ENCODE data around the gene HIBCH.
"Not testable (repeated sequence)": the region's sequence is repeated elsewhere in the genome, so short reads cannot be mapped to it uniquely, and the experiment has no call there.

The HIBCH gene

DNA sequence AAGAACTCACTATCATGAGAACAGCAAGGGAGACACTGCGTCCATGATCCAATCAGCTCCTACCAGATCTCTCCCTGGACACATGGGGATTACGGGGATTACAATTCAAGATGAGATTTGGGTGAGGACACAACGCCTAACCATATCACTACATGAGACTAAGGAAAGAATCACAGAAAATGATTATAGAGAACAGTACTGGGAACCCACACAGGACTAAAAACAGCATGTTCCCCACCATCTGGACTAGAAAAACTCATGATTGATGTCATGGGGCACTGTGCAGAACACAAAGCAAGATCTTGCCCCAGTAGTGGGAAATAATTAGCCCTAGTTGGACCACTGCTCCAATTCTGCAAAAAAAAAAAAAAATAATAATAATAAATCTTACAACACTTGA, 63.5 kb downstream of the HIBCH start:
- no peak overlapping the region for H3K27ac ChIP-seq (ENCODE audit: low read depth, low read length)
- H3K4me3 ChIP-seq (ENCODE audit: low read depth in 1 of 5, low read length in 5 of 5) = no peak overlapping the region
- no peak overlapping the region for H3K9ac ChIP-seq (ENCODE audit: low read length in 5 of 5)
- H3K27me3 ChIP-seq (ENCODE audit: control insufficient read depth in 5 of 5, insufficient read depth in 4 of 5, low read length in 5 of 5) = no peaks in the 10 kb centered on the region
- H3K4me1 ChIP-seq (ENCODE audit: control insufficient read depth in 5 of 5, insufficient read depth in 5 of 5, low read length in 5 of 5) = no peaks in the 10 kb centered on the region
- H3K9me3 ChIP-seq (ENCODE audit: control insufficient read depth in 5 of 5, low read length in 5 of 5) = no peaks in the 10 kb centered on the region
- peaks cover 21 to 49% (median 42%) of the 10 kb centered on the region in 5 donors for H3K36me3 ChIP-seq (ENCODE audit: control insufficient read depth in 5 of 5, insufficient read depth in 5 of 5, low read length in 5 of 5)

GRCh38 chr2:190255676-190256075, 64.0 kb downstream of the HIBCH start:
- Histone ChIP-seq H3K9me3 (ENCODE audit: control insufficient read depth in 5 of 5, low read length in 5 of 5) (no peaks in the 10 kb centered on the region), H3K36me3 (ENCODE audit: control insufficient read depth in 5 of 5, insufficient read depth in 5 of 5, low read length in 5 of 5) (peaks cover 22 to 53% (median 42%) of the 10 kb centered on the region in 5 donors), H3K27me3 (ENCODE audit: control insufficient read depth in 5 of 5, insufficient read depth in 4 of 5, low read length in 5 of 5) (no peaks in the 10 kb centered on the region), H3K9ac (ENCODE audit: low read length in 5 of 5) (no peak overlapping the region), H3K4me1 (ENCODE audit: control insufficient read depth in 5 of 5, insufficient read depth in 5 of 5, low read length in 5 of 5) (peaks cover 0 to under 1% (median 0%) of the 10 kb centered on the region in 5 donors), H3K27ac (ENCODE audit: low read depth, low read length) (no peak overlapping the region), H3K4me3 (ENCODE audit: low read depth in 1 of 5, low read length in 5 of 5) (no peak overlapping the region)

DNA sequence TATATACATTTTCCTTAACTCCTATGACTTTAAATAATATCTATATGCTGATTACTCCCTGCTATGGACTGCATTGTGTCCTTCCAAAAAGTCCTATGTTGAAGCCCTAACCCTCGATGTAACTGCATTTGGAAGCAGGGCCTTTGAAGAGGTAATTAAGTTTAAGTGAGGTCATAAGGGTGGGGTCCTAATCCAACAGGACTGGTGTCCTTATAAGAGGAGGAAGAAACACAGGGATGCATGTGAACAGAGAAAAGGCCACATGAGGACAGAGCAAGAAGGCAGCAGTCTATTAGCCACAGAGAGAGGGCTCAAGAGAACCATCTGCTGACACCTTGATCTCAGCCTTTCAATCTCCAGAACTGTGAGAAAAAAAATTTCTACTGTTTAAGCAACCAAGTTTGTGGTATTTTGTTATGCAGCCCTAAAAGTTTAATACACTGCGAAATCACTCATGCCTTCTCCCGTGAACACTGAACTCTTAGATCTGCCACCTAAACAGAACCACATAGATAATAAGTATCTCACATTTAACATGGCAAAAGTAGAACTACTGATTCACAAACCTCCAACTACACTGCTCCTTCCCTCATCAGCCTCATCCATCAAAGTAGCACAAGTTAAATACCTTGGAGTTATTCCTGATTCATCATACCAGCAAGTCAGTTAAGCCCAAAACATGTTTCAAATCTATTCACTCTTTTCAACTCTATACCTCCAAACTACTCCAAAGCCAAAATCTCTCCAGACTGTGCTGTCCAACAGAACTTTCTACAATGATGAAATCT, 65.4 kb downstream of the HIBCH start:
- no peak overlapping the region for H3K4me3 ChIP-seq (ENCODE audit: low read depth in 1 of 5, low read length in 5 of 5)
- peaks cover 0 to 5% (median 0%) of the 10 kb centered on the region in 5 donors for H3K4me1 ChIP-seq (ENCODE audit: control insufficient read depth in 5 of 5, insufficient read depth in 5 of 5, low read length in 5 of 5)
- no peaks in the 10 kb centered on the region for H3K9me3 ChIP-seq (ENCODE audit: control insufficient read depth in 5 of 5, low read length in 5 of 5)
- peaks cover 28 to 56% (median 41%) of the 10 kb centered on the region in 5 donors for H3K36me3 ChIP-seq (ENCODE audit: control insufficient read depth in 5 of 5, insufficient read depth in 5 of 5, low read length in 5 of 5)
- H3K27me3 ChIP-seq (ENCODE audit: control insufficient read depth in 5 of 5, insufficient read depth in 4 of 5, low read length in 5 of 5) = no peaks in the 10 kb centered on the region
- H3K27ac ChIP-seq (ENCODE audit: low read depth, low read length) = no peak overlapping the region
- H3K9ac ChIP-seq (ENCODE audit: low read length in 5 of 5) = no peak overlapping the region

DNA sequence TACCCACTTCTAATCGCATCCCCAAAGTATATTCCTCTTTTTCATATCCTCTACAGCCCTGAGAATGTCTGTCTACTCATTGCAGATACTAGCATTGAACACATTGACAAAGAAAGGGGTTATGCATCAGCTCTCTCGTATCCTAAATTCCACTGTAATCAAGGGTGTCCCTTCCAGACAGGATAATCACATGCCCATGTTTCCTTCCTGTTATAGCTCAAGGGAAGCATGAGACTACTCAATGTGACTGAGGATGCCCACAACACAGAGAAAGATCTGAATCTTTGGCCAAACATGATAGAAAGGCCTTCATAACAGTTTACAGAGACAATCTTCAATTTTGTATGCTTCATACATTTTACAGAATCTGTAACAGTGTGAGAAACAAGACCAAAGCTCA, 69.2 kb downstream of the HIBCH start:
- peaks cover 11 to 60% (median 45%) of the 10 kb centered on the region in 5 donors for H3K36me3 ChIP-seq (ENCODE audit: control insufficient read depth in 5 of 5, insufficient read depth in 5 of 5, low read length in 5 of 5)
- H3K4me1 ChIP-seq (ENCODE audit: control insufficient read depth in 5 of 5, insufficient read depth in 5 of 5, low read length in 5 of 5) = peaks cover 0 to 5% (median 0%) of the 10 kb centered on the region in 5 donors
- no peaks in the 10 kb centered on the region for H3K27me3 ChIP-seq (ENCODE audit: control insufficient read depth in 5 of 5, insufficient read depth in 4 of 5, low read length in 5 of 5)
- no peak overlapping the region for H3K9ac ChIP-seq (ENCODE audit: low read length in 5 of 5)
- no peak overlapping the region for H3K27ac ChIP-seq (ENCODE audit: low read depth, low read length)
- H3K4me3 ChIP-seq (ENCODE audit: low read depth in 1 of 5, low read length in 5 of 5) = no peak overlapping the region
- H3K9me3 ChIP-seq (ENCODE audit: control insufficient read depth in 5 of 5, low read length in 5 of 5) = no peaks in the 10 kb centered on the region

DNA sequence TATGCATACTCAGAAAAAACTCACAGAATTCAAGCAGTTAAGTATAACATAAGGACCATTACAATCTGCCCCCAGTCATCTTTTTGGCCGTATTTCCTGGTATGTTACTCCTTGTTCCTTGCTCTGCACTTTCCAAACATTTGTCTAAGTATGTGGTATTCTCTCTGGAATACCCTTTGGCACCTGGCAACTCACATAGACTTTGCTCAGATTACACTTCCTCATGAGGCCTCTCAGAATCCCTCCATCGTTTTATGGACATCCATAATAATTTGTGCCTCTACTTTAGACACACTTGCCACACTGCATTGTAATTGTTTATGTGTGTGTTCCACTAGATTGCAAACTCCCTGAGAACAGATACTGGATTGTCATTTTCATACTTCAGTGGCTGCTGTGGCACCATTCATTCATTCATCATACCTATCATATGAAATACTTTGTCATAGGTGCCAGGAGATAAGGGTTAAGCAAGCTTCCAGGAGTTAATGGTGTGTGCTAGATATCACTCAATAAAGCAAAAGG, 84.0 kb downstream of the HIBCH start:
- Histone ChIP-seq H3K4me3 (ENCODE audit: low read depth in 1 of 5, low read length in 5 of 5) (no peak overlapping the region), H3K27me3 (ENCODE audit: control insufficient read depth in 5 of 5, insufficient read depth in 4 of 5, low read length in 5 of 5) (no peaks in the 10 kb centered on the region), H3K36me3 (ENCODE audit: control insufficient read depth in 5 of 5, insufficient read depth in 5 of 5, low read length in 5 of 5) (peaks cover 3 to 8% (median 5%) of the 10 kb centered on the region in 5 donors), H3K27ac (ENCODE audit: low read depth, low read length) (no peak overlapping the region), H3K4me1 (ENCODE audit: control insufficient read depth in 5 of 5, insufficient read depth in 5 of 5, low read length in 5 of 5) (no peaks in the 10 kb centered on the region), H3K9ac (ENCODE audit: low read length in 5 of 5) (no peak overlapping the region), H3K9me3 (ENCODE audit: control insufficient read depth in 5 of 5, low read length in 5 of 5) (peaks cover 0 to 3% (median 0%) of the 10 kb centered on the region in 5 donors)

GRCh38 chr2:190235101-190235500, 84.5 kb downstream of the HIBCH start:
- no peak overlapping the region for H3K27ac ChIP-seq (ENCODE audit: low read depth, low read length)
- peaks cover 3 to 8% (median 5%) of the 10 kb centered on the region in 5 donors for H3K36me3 ChIP-seq (ENCODE audit: control insufficient read depth in 5 of 5, insufficient read depth in 5 of 5, low read length in 5 of 5)
- no peak overlapping the region for H3K9ac ChIP-seq (ENCODE audit: low read length in 5 of 5)
- H3K27me3 ChIP-seq (ENCODE audit: control insufficient read depth in 5 of 5, insufficient read depth in 4 of 5, low read length in 5 of 5) = no peaks in the 10 kb centered on the region
- H3K4me1 ChIP-seq (ENCODE audit: control insufficient read depth in 5 of 5, insufficient read depth in 5 of 5, low read length in 5 of 5) = no peaks in the 10 kb centered on the region
- peaks cover 0 to 3% (median 0%) of the 10 kb centered on the region in 5 donors for H3K9me3 ChIP-seq (ENCODE audit: control insufficient read depth in 5 of 5, low read length in 5 of 5)
- no peak overlapping the region for H3K4me3 ChIP-seq (ENCODE audit: low read depth in 1 of 5, low read length in 5 of 5)

DNA sequence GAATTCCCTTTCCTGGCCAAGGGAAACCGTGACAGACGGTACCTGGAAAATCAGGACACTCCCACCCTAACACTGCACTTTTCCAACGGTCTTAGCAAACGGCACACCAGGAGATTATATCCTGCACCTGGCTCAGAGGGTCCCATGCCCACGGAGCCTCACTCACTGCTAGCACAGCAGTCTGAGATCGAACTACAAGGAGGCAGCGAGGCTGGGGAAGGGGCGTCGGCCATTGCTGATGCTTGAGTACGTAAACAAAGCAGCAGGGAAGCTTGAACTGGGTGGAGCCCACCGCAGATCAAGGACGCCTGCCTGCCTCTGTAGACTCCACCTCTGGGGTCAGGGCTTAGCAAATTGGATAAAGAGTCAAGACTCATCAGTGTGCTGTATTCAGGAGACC, 95.6 kb downstream of the HIBCH start:
- not testable (repeated sequence) for H3K4me1 ChIP-seq (ENCODE audit: control insufficient read depth in 5 of 5, insufficient read depth in 5 of 5, low read length in 5 of 5); H3K9ac ChIP-seq (ENCODE audit: low read length in 5 of 5); H3K27me3 ChIP-seq (ENCODE audit: control insufficient read depth in 5 of 5, insufficient read depth in 4 of 5, low read length in 5 of 5); H3K9me3 ChIP-seq (ENCODE audit: control insufficient read depth in 5 of 5, low read length in 5 of 5); H3K4me3 ChIP-seq (ENCODE audit: low read depth in 1 of 5, low read length in 5 of 5); H3K27ac ChIP-seq (ENCODE audit: low read depth, low read length)
- H3K36me3 ChIP-seq (ENCODE audit: control insufficient read depth in 5 of 5, insufficient read depth in 5 of 5, low read length in 5 of 5) = peaks cover 7 to 24% (median 14%) of the 10 kb centered on the region in 5 donors

DNA sequence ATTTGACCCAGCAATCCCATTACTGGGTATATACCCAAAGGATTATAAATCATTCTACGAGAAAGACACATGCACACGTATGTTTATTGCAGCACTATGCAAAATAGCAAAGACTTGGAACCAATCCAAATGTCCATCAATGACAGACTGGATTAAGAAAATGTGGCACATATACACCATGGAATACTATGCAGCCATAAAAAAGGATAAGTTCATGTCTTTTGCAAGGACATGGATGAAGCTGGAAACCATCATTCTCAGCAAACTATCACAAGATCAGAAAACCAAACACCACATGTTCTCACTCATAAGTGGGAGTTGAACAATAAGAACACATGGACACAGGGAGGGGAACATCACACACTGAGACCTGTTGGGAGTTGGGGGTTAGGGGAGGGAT, 96.9 kb downstream of the HIBCH start:
- not testable (repeated sequence) for H3K9me3 ChIP-seq (ENCODE audit: control insufficient read depth in 5 of 5, low read length in 5 of 5); H3K4me3 ChIP-seq (ENCODE audit: low read depth in 1 of 5, low read length in 5 of 5); H3K9ac ChIP-seq (ENCODE audit: low read length in 5 of 5); H3K27ac ChIP-seq (ENCODE audit: low read depth, low read length); H3K4me1 ChIP-seq (ENCODE audit: control insufficient read depth in 5 of 5, insufficient read depth in 5 of 5, low read length in 5 of 5); H3K27me3 ChIP-seq (ENCODE audit: control insufficient read depth in 5 of 5, insufficient read depth in 4 of 5, low read length in 5 of 5)
- H3K36me3 ChIP-seq (ENCODE audit: control insufficient read depth in 5 of 5, insufficient read depth in 5 of 5, low read length in 5 of 5) = peaks cover 7 to 24% (median 14%) of the 10 kb centered on the region in 5 donors

GRCh38 chr2:190221429-190221828, 98.2 kb downstream of the HIBCH start:
- Histone ChIP-seq H3K9me3 (ENCODE audit: control insufficient read depth in 5 of 5, low read length in 5 of 5) (peaks cover 0 to 4% (median 0%) of the 10 kb centered on the region in 5 donors), H3K27me3 (ENCODE audit: control insufficient read depth in 5 of 5, insufficient read depth in 4 of 5, low read length in 5 of 5) (no peaks in the 10 kb centered on the region), H3K36me3 (ENCODE audit: control insufficient read depth in 5 of 5, insufficient read depth in 5 of 5, low read length in 5 of 5) (peaks cover 7 to 24% (median 14%) of the 10 kb centered on the region in 5 donors), H3K9ac (ENCODE audit: low read length in 5 of 5) (no peak overlapping the region), H3K4me3 (ENCODE audit: low read depth in 1 of 5, low read length in 5 of 5) (no peak overlapping the region), H3K27ac (ENCODE audit: low read depth, low read length) (no peak overlapping the region), H3K4me1 (ENCODE audit: control insufficient read depth in 5 of 5, insufficient read depth in 5 of 5, low read length in 5 of 5) (peaks cover 0 to 7% (median 3%) of the 10 kb centered on the region in 5 donors)

GRCh38 chr2:190219186-190219585, 100.4 kb downstream of the HIBCH start:
- no peak overlapping the region for H3K9ac ChIP-seq (ENCODE audit: low read length in 5 of 5)
- H3K27me3 ChIP-seq (ENCODE audit: control insufficient read depth in 5 of 5, insufficient read depth in 4 of 5, low read length in 5 of 5) = no peaks in the 10 kb centered on the region
- peaks cover 0 to 4% (median 0%) of the 10 kb centered on the region in 5 donors for H3K9me3 ChIP-seq (ENCODE audit: control insufficient read depth in 5 of 5, low read length in 5 of 5)
- H3K27ac ChIP-seq (ENCODE audit: low read depth, low read length) = no peak overlapping the region
- H3K4me3 ChIP-seq (ENCODE audit: low read depth in 1 of 5, low read length in 5 of 5) = no peak overlapping the region
- H3K4me1 ChIP-seq (ENCODE audit: control insufficient read depth in 5 of 5, insufficient read depth in 5 of 5, low read length in 5 of 5) = peaks cover 0 to 19% (median 10%) of the 10 kb centered on the region in 5 donors
- peaks cover 7 to 24% (median 14%) of the 10 kb centered on the region in 5 donors for H3K36me3 ChIP-seq (ENCODE audit: control insufficient read depth in 5 of 5, insufficient read depth in 5 of 5, low read length in 5 of 5)
